GM12878 (cell line): ENCODE measurements around the gene FAM76B. TPM values are rescaled to one million over a fixed set of nuclear protein-coding genes. Genes with fewer than 3 reads are reported as not detected.
A peak's percentile ranks its signal among the peaks of the same experiment; 100 is the strongest.

ENCODE experiments used
- ATAC-seq: fragments of 200-7000 bp; cut with Tn5 transposase; 3 replicates; pipeline ENCODE4 v1.9.1; 2020; ENCODE audit warnings: mild to moderate bottlenecking, moderate library complexity
- Bru-seq: library from RNA; stranded (reverse); fragments of 400-500 nt; gene quantifications from one replicate; lab custom pipeline; 2021; lab: Mats Ljungman, UMichigan
- BruChase-seq, 2 experiments: library from RNA; stranded (reverse); fragments of 400-500 nt; gene quantifications; one replicate each; lab custom pipeline; 2021; lab: Mats Ljungman, UMichigan
- BruUV-seq: library from RNA; stranded (reverse); fragments of 400-500 nt; replicated peaks from 2 replicates; lab custom pipeline; 2021; lab: Mats Ljungman, UMichigan
- CTCF ChIA-PET: fragments of 300-600 bp; sonication (Branson Sonifier 250); formaldehyde crosslinking; extraction: SDS; loops from one replicate; lab custom pipeline; 2021; ENCODE audit warnings: inconsistent platforms; lab: Yijun Ruan, JAX
- POLR2A ChIA-PET: fragments of 350-600 bp; formaldehyde crosslinking; extraction: SDS; loops from one replicate; lab custom pipeline; 2021; ENCODE audit warnings: inconsistent platforms; lab: Charles Lee
- RAD21 ChIA-PET: fragments of 300-600 bp; sonication (Branson Sonifier 250); formaldehyde crosslinking; loops from one replicate; lab custom pipeline; 2023; ENCODE audit warnings: antibody characterized with exemption; ENCODE audit not compliant: unreplicated experiment; lab: Charles Lee
- SMC1A ChIA-PET: fragments of 300-600 bp; sonication (Branson Sonifier 250); formaldehyde crosslinking; loops from one replicate; lab custom pipeline; 2023; ENCODE audit not compliant: unreplicated experiment, uncharacterized antibody; lab: Charles Lee
- DNase-seq: peaks from one replicate; pipeline ENCODE4 v3.0.0-alpha.2; 2011; ENCODE audit warnings: low read depth, low spot score
- FAIRE-seq: peaks from 3 replicates; lab custom pipeline; 2011; peaks lifted over from hg19 to GRCh38; lab: Jason Lieb, UNC
- H2AFZ ChIP-seq: 2 replicates; pipeline ENCODE4 v1.6.0; 2011; ENCODE audit warnings: low read depth, low read length, control low read depth; ENCODE audit not compliant: control insufficient read depth
- H3K27ac ChIP-seq: 2 replicates; pipeline ENCODE4 v1.5.1; 2011; ENCODE audit warnings: control low read depth; ENCODE audit not compliant: control insufficient read depth, insufficient read depth
- H3K27me3 ChIP-seq, 2 experiments: replicated peaks in 1 of 2; 2 replicates each; pipeline versions ENCODE4 v1.6.0 to v1.6.1; 2011; ENCODE audit warnings: low read length in 1 of 2; ENCODE audit not compliant: control insufficient read depth in 2 of 2, insufficient read depth in 2 of 2
- H3K36me3 ChIP-seq, 2 experiments: 2 replicates each; pipeline ENCODE4 v1.5.1; 2011; ENCODE audit warnings: low read length in 1 of 2; ENCODE audit not compliant: control insufficient read depth in 2 of 2, insufficient read depth in 2 of 2
- H3K4me1 ChIP-seq: 2 replicates; pipeline ENCODE4 v1.6.1; 2011; ENCODE audit warnings: mild to moderate bottlenecking, low read length, moderate library complexity, mixed read lengths; ENCODE audit not compliant: control insufficient read depth, insufficient read depth
- H3K4me2 ChIP-seq: 2 replicates; pipeline ENCODE4 v1.6.0; 2011; ENCODE audit warnings: control low read depth; ENCODE audit not compliant: control insufficient read depth, insufficient read depth
- H3K4me3 ChIP-seq: fragments of 200-600 bp; sonication (generic); 2 replicates; pipeline ENCODE4 v1.5.1; 2016
- H3K79me2 ChIP-seq: 2 replicates; pipeline ENCODE4 v1.6.0; 2011; ENCODE audit warnings: low read length; ENCODE audit not compliant: control insufficient read depth, insufficient read depth
- H3K9ac ChIP-seq: 2 replicates; pipeline ENCODE4 v1.8.0; 2011; ENCODE audit warnings: low read length, control low read depth, mixed read lengths; ENCODE audit not compliant: control insufficient read depth, insufficient read depth
- H3K9me3 ChIP-seq: replicated peaks from 3 replicates; pipeline ENCODE4 v1.5.1; 2011; ENCODE audit warnings: mild to moderate bottlenecking, low read length; ENCODE audit not compliant: control insufficient read depth, insufficient read depth
- H4K20me1 ChIP-seq: 2 replicates; pipeline ENCODE4 v1.6.0; 2011; ENCODE audit not compliant: control insufficient read depth, insufficient read depth
- CREB1 ChIP-seq: IDR thresholded peaks from 2 replicates; pipeline ENCODE4 v1.6.1; 2012; ENCODE audit warnings: low read depth, mild to moderate bottlenecking, inconsistent platforms
- FOS ChIP-seq: IDR thresholded peaks from 3 replicates; pipeline ENCODE4 v1.6.1; 2011; ENCODE audit warnings: borderline replicate concordance; ENCODE audit not compliant: insufficient read length; ENCODE audit errors: extremely low read depth
- HDGF ChIP-seq: fragments of 450-650 bp; IDR thresholded peaks from 2 replicates; pipeline ENCODE4 v1.6.1; 2016; ENCODE audit warnings: antibody characterized with exemption
- MTA3 ChIP-seq: IDR thresholded peaks from 2 replicates; pipeline ENCODE4 v1.6.1; 2012; ENCODE audit warnings: low read length, inconsistent platforms, borderline replicate concordance
- RB1 ChIP-seq: fragments of 450-650 bp; formaldehyde crosslinking; IDR thresholded peaks from 2 replicates; pipeline ENCODE4 v1.6.1; 2017; ENCODE audit warnings: mild to moderate bottlenecking, borderline replicate concordance
- WRNIP1 ChIP-seq: IDR thresholded peaks from 2 replicates; pipeline ENCODE4 v1.6.1; 2011; ENCODE audit warnings: low read depth, low read length, improper control_type of control experiment, borderline replicate concordance
- WGBS: methylation state at CpG from one replicate; pipeline ENCODE4 v1.1.6; 2016; ENCODE audit warnings: low lambda C conversion rate; ENCODE audit not compliant: insufficient replicate concordance, insufficient coverage; ENCODE audit errors: missing lambda C conversion rate; 5-methylcytosine and 5-hydroxymethylcytosine counted together
- in situ Hi-C: fragments of 300-500 bp; cut with MboI; formaldehyde crosslinking; loops from 9 replicates; pipeline ENCODE4 v1.14.3; 2018; ENCODE audit warnings: mixed read lengths
- intact Hi-C: fragments of 100-400 bp; cut with micrococcal nuclease; formaldehyde crosslinking; loops from one replicate; pipeline ENCODE4 v1.14.2; 2022; ENCODE audit not compliant: unreplicated experiment
- long read RNA-seq, 2 experiments: library from polyadenylated mRNA; unstranded; transcript quantifications; one replicate each; pipeline ENCODE4 v2.0.0, GENCODE V29; 2019 to 2020
- polyA minus RNA-seq, 3 experiments: library from RNA; depleted of rRNA, polyadenylated mRNA; stranded (reverse); fragments of >200 nt; gene quantifications; 2 replicates each; pipeline ENCODE4 v1.2.3, GENCODE V29; 2011
- polyA plus RNA-seq, 11 experiments: library from polyadenylated mRNA; depleted of rRNA in 4 of 11; unstranded in 6 of 11; stranded (reverse) in 5 of 11; fragments of >200 nt; fragmentation: Nextera tagmentation in 4 of 11; fragmentation: Illumina TruSeq in 1 of 11; extraction: Ambion mirVana in 4 of 11; extraction: Trizol in 1 of 11; gene quantifications; 1 replicate in 1 of 11; 2 replicates in 10 of 11; pipeline versions ENCODE4 v1.2.1 to v1.2.3, GENCODE V29; 2011 to 2016; ENCODE audit warnings: inconsistent platforms in 2 of 11, missing spikeins in 2 of 11, low read depth in 1 of 11
- total RNA-seq, 4 experiments: library from RNA; depleted of rRNA in 3 of 4; stranded (reverse); fragments of >200 nt in 3 of 4; fragmentation: Illumina TruSeq in 1 of 4; extraction: Trizol in 1 of 4; gene quantifications; 2 replicates each; pipeline versions ENCODE4 v1.2.1 to v1.2.3, GENCODE V29; 2013 to 2021
- TF ChIP-seq, protein P1 (sequence below): fragments of 450-650 bp; IDR thresholded peaks from 2 replicates; pipeline ENCODE4 v1.6.1; 2016; ENCODE audit warnings: mild to moderate bottlenecking, moderate library complexity, borderline replicate concordance
- TF ChIP-seq, protein P2 (sequence below): fragments of 450-650 bp; IDR thresholded peaks from 2 replicates; pipeline ENCODE4 v1.6.1; 2017; ENCODE audit warnings: mild to moderate bottlenecking, moderate library complexity

FAM76B gene
- total RNA-seq (2013; cell fraction: nucleolus; rRNA removed): 197 and 200 TPM in 2 replicates
- total RNA-seq (2014; rRNA removed) (23.2 and 27.8 TPM in 2 replicates), total RNA-seq (2014; rRNA removed; fragmentation: Illumina TruSeq; extraction: Trizol) (43.9 and 46.1 TPM in 2 replicates), total RNA-seq (2021) (28.5 and 29.1 TPM in 2 replicates), polyA plus RNA-seq (2011; rRNA removed) (56.8 and 101 TPM in 2 replicates), polyA plus RNA-seq (2014; fragmentation: Illumina TruSeq; extraction: Trizol) (32.5 and 47.7 TPM in 2 replicates), polyA plus RNA-seq (2014; fragmentation: Nextera tagmentation; extraction: Ambion mirVana) (10 to 100 TPM; 13.5 to 16.6 TPM), polyA plus RNA-seq (2014; rRNA removed) (23.4 and 29.7 TPM in 2 replicates), polyA plus RNA-seq (2016; fragmentation: Nextera tagmentation; extraction: Ambion mirVana) (10 to 100 TPM; 24.9 to 25.5 TPM), polyA minus RNA-seq (2011; rRNA and poly(A)+ RNA removed) (23.9 and 33.1 TPM in 2 replicates), Bru-seq, nascent RNA (percentile 97 among the genes with signal in this experiment), BruChase-seq, experiment 1, labeled RNA remaining after a 6-hour chase (percentile 90 among the genes with signal in this experiment), BruChase-seq, experiment 2, labeled RNA remaining after a 2-hour chase (percentile 95 among the genes with signal in this experiment)
- polyA plus RNA-seq (2011; ENCODE audit: low read depth): 16.3 TPM
- 16.9 TPM in 2 replicates for polyA plus RNA-seq (2011; cell fraction: cytosol; rRNA removed)
- 88.4 and 119 TPM in 2 replicates for polyA plus RNA-seq (2011; cell fraction: nucleus; rRNA removed)
- polyA plus RNA-seq (2012): 26.7 and 28.5 TPM in 2 replicates
- 13.6 and 27.4 TPM in 2 replicates for polyA minus RNA-seq (2011; cell fraction: cytosol; rRNA and poly(A)+ RNA removed)
- polyA minus RNA-seq (2011; cell fraction: nucleus; rRNA and poly(A)+ RNA removed): 48.4 and 73.5 TPM in 2 replicates
- long read RNA-seq, experiment 1, partial matches to known transcripts: 0 of 4 reads
- long read RNA-seq, experiment 1, other reads (novel, unspliced or antisense): 2 of 4 reads
- long read RNA-seq, experiment 2, transcript FAM76B-201 (10 exons, 3,952 nt): major isoform, 11 of 63 reads
- long read RNA-seq, experiment 2, partial matches to known transcripts: 14 of 63 reads
- long read RNA-seq, experiment 2, other reads (novel, unspliced or antisense): 33 of 63 reads

DNA sequence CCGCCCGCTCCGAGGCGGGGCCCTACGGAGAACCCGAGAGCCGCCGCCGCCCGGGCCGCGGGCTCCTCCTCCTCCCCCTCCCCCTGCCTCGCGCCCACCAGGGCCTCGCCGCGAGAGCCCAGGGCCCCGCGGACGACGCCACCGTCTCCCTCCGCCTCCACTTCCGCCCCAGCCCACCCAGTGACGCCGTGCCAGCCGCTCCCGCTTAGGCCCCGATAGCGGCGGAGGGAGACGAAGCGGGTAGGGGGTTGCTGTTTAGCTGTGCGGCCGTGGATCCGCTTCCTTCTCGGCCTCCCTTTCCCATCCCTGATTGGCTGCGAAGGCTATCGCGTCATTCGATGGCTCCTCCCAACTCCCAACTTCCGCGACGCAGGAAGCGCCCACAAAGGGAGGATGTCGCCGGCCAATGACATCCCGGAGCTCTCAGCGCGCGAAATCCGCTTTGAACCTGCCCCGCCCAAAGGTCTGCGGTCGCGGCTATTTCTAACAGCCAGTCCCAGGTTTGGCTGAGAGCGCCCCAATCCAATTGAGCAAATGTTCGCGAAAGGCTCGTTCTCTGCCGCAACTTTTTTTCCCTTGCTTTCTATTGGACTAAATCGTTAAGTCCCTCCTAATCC is at the start of gene FAM76B:
Gene FAM76B (minus strand): TSS at position 277 of the 617 bp plus-strand sequence. CDS start 304 bp downstream, outside the sequence.
- peak within 1 kb of the TSS; percentile 90 for H3K27ac ChIP-seq
- H4K20me1 ChIP-seq: no peaks in the 10 kb centered on the region
- H3K4me2 ChIP-seq: peak within 1 kb of the TSS; percentile 46
- peaks cover 0 to 7% of the 10 kb centered on the region in 2 experiments; a peak in 2 of 4 replicates for H3K36me3 ChIP-seq
- CTCF ChIA-PET: interaction anchor here (0.6 to 3.3 kb wide), 10 partner anchors 10 to 674 kb away, joined by 3 to 16 read pairs (median 4); partner anchors contain the start of genes CCDC82, JRKL and MAML2
- RAD21 ChIA-PET: interaction anchor here (0.8 to 3.1 kb wide), 11 partner anchors 10 to 721 kb away, joined by 3 to 12 read pairs (median 6); partner anchors contain the start of genes CCDC82 and JRKL
- in situ Hi-C loops: loop anchor here (5.0 kb wide), 1 partner anchor 598 kb away; the partner anchor contains the start of gene CCDC82
- no peaks in the 10 kb centered on the region for H3K27me3 ChIP-seq
- intact Hi-C loops: loop anchor here (1.0 to 10.0 kb wide), 5 partner anchors 133 to 825 kb away; partner anchors contain the start of genes CCDC82 and MTMR2
- H3K9ac ChIP-seq: peak within 1 kb of the TSS; percentile 94
- ATAC-seq (peak; percentile 82), DNase-seq (peak; percentile 99), FAIRE-seq (peak; percentile 92)
- POLR2A ChIA-PET: interaction anchor here (0.6 to 5.5 kb wide), 14 partner anchors 11 to 722 kb away, joined by 3 to 29 read pairs (median 6); partner anchors contain the start of genes CCDC82, JRKL, SESN3 and SRSF8
- H2AFZ ChIP-seq: peak within 1 kb of the TSS; percentile 83
- 0 out of 2 replicates have a peak, but pooled peaks cover 3% of the 10 kb centered on the region for H3K4me1 ChIP-seq
- SMC1A ChIA-PET: interaction anchor here (0.8 to 5.6 kb wide), 13 partner anchors 10 to 729 kb away, joined by 3 to 37 read pairs (median 4); partner anchors contain the start of genes CCDC82, JRKL and SESN3
- WGBS: under 1% methylated on average over 49 of the region's 62 CpGs
- H3K4me3 ChIP-seq: peak within 1 kb of the TSS; percentile 87
- BruUV-seq: no TSS peak
- H3K79me2 ChIP-seq: peaks cover 63% of the 10 kb centered on the region
- no peaks in the 10 kb centered on the region for H3K9me3 ChIP-seq
- TF ChIP-seq FOS (peak; percentile 51), CREB1 (peak; percentile 97), HDGF (peak; percentile 86; the same call in 1 of the 2 replicates), WRNIP1 (no peak), RB1 (peak; percentile 72; the same call in 1 of the 2 replicates), MTA3 (no peak)
- TF ChIP-seq, protein P1, sequence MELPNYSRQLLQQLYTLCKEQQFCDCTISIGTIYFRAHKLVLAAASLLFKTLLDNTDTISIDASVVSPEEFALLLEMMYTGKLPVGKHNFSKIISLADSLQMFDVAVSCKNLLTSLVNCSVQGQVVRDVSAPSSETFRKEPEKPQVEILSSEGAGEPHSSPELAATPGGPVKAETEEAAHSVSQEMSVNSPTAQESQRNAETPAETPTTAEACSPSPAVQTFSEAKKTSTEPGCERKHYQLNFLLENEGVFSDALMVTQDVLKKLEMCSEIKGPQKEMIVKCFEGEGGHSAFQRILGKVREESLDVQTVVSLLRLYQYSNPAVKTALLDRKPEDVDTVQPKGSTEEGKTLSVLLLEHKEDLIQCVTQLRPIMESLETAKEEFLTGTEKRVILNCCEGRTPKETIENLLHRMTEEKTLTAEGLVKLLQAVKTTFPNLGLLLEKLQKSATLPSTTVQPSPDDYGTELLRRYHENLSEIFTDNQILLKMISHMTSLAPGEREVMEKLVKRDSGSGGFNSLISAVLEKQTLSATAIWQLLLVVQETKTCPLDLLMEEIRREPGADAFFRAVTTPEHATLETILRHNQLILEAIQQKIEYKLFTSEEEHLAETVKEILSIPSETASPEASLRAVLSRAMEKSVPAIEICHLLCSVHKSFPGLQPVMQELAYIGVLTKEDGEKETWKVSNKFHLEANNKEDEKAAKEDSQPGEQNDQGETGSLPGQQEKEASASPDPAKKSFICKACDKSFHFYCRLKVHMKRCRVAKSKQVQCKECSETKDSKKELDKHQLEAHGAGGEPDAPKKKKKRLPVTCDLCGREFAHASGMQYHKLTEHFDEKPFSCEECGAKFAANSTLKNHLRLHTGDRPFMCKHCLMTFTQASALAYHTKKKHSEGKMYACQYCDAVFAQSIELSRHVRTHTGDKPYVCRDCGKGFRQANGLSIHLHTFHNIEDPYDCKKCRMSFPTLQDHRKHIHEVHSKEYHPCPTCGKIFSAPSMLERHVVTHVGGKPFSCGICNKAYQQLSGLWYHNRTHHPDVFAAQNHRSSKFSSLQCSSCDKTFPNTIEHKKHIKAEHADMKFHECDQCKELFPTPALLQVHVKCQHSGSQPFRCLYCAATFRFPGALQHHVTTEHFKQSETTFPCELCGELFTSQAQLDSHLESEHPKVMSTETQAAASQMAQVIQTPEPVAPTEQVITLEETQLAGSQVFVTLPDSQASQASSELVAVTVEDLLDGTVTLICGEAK: peak; percentile 77
- TF ChIP-seq, protein P2, sequence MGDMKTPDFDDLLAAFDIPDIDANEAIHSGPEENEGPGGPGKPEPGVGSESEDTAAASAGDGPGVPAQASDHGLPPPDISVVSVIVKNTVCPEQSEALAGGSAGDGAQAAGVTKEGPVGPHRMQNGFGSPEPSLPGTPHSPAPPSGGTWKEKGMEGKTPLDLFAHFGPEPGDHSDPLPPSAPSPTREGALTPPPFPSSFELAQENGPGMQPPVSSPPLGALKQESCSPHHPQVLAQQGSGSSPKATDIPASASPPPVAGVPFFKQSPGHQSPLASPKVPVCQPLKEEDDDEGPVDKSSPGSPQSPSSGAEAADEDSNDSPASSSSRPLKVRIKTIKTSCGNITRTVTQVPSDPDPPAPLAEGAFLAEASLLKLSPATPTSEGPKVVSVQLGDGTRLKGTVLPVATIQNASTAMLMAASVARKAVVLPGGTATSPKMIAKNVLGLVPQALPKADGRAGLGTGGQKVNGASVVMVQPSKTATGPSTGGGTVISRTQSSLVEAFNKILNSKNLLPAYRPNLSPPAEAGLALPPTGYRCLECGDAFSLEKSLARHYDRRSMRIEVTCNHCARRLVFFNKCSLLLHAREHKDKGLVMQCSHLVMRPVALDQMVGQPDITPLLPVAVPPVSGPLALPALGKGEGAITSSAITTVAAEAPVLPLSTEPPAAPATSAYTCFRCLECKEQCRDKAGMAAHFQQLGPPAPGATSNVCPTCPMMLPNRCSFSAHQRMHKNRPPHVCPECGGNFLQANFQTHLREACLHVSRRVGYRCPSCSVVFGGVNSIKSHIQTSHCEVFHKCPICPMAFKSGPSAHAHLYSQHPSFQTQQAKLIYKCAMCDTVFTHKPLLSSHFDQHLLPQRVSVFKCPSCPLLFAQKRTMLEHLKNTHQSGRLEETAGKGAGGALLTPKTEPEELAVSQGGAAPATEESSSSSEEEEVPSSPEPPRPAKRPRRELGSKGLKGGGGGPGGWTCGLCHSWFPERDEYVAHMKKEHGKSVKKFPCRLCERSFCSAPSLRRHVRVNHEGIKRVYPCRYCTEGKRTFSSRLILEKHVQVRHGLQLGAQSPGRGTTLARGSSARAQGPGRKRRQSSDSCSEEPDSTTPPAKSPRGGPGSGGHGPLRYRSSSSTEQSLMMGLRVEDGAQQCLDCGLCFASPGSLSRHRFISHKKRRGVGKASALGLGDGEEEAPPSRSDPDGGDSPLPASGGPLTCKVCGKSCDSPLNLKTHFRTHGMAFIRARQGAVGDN: peak; percentile 66
